Neural cell (in vitro differentiated cells): ENCODE results near the gene KCNK10.

Experiments used
- EP300 ChIP-seq: fragments of 450-650 bp; conservative IDR thresholded peaks from 2 replicates; pipeline ENCODE4 v1.6.1; 2014; ENCODE audit warnings: antibody characterized with exemption, mild to moderate bottlenecking, moderate library complexity; ENCODE audit not compliant: poor library complexity, severe bottlenecking
- EZH2 ChIP-seq: fragments of 200-600, 300-800 bp; shearing (Covaris generic), sonication (generic); IDR thresholded peaks from 2 replicates; pipeline ENCODE4 v1.6.1; 2014; ENCODE audit warnings: antibody characterized with exemption, low read length, borderline replicate concordance, mild to moderate bottlenecking; ENCODE audit not compliant: insufficient read depth, poor library complexity, severe bottlenecking
- POLR2AphosphoS5 ChIP-seq: IDR thresholded peaks from 2 replicates; pipeline ENCODE4 v1.6.1; 2012
- RAD21 ChIP-seq: fragments of 450-650 bp; conservative IDR thresholded peaks from 2 replicates; pipeline ENCODE4 v1.6.1; 2014; ENCODE audit warnings: antibody characterized with exemption, mild to moderate bottlenecking, moderate library complexity
- TF ChIP-seq, protein P1 (sequence below): fragments of 450-650 bp; IDR thresholded peaks from 2 replicates; pipeline ENCODE4 v1.5.1; 2014; ENCODE audit warnings: antibody characterized with exemption, mild to moderate bottlenecking, moderate library complexity; ENCODE audit not compliant: poor library complexity, severe bottlenecking

DNA sequence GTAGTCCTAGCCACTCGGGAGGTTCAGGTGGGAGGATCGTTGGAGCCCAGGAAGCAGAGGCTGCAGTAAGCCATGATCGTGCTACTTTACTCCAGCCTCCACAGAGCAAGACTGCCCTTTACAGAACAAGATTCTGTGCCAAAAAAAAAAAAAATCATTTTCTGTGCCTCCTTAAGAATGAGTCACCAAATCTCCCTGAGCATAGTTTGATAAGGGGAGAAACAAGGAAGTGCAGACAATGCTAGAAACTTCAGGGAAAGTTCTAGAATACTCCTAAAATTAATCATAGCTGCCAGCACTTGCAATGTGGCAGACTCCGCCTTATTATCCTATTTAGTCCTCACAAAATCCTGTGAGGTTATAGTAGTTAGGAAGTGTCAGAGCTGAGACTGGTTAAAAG, 74.5 kb downstream of the KCNK10 start:
- TF ChIP-seq RAD21 (no peak), EP300 (no peak), EZH2 (no peak), POLR2AphosphoS5 (no peak)
- TF ChIP-seq, protein P1, sequence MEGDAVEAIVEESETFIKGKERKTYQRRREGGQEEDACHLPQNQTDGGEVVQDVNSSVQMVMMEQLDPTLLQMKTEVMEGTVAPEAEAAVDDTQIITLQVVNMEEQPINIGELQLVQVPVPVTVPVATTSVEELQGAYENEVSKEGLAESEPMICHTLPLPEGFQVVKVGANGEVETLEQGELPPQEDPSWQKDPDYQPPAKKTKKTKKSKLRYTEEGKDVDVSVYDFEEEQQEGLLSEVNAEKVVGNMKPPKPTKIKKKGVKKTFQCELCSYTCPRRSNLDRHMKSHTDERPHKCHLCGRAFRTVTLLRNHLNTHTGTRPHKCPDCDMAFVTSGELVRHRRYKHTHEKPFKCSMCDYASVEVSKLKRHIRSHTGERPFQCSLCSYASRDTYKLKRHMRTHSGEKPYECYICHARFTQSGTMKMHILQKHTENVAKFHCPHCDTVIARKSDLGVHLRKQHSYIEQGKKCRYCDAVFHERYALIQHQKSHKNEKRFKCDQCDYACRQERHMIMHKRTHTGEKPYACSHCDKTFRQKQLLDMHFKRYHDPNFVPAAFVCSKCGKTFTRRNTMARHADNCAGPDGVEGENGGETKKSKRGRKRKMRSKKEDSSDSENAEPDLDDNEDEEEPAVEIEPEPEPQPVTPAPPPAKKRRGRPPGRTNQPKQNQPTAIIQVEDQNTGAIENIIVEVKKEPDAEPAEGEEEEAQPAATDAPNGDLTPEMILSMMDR: no peak
